Stimulated activated CD8-positive, alpha-beta memory T cell treated with anti-CD3 and anti-CD28 coated beads, Interleukin-7, amount 100 ng/mL, for 24 hours (primary cell): Measurements from ENCODE around the gene PPP6R1.
A peak's percentile ranks its signal among the peaks of the same experiment; 100 is the strongest.

Source experiments
- DNase-seq: peaks from one replicate; pipeline ENCODE4 v3.0.0-alpha.2; 2020; ENCODE audit warnings: low read depth

Gene PPP6R1

GRCh38 chr19:55257461-55258420 lies 1.1 kb downstream of the PPP6R1 start:
- DNase-seq = no peak

GRCh38 chr19:55256562-55257460 lies 2.0 kb downstream of the PPP6R1 start:
- DNase-seq = no peak

GRCh38 chr19:55255618-55256423 lies 3.0 kb downstream of the PPP6R1 start:
- DNase-seq = no peak

GRCh38 chr19:55254625-55254977 lies 4.2 kb downstream of the PPP6R1 start:
- DNase-seq = no peak

- DNase-seq = peak; percentile 27
Measured at GRCh38 chr19:55253842-55254624, 4.8 kb downstream of the PPP6R1 start.

GRCh38 chr19:55252760-55253663 lies 5.8 kb downstream of the PPP6R1 start:
- no peak for DNase-seq

- no peak for DNase-seq
Measured at GRCh38 chr19:55251341-55252081, 7.3 kb downstream of the PPP6R1 start.

- no peak for DNase-seq
Measured at GRCh38 chr19:55250262-55251036, 8.4 kb downstream of the PPP6R1 start.

GRCh38 chr19:55249841-55250240 lies 9.0 kb downstream of the PPP6R1 start:
- DNase-seq = no peak

GRCh38 chr19:55248704-55249103 lies 10.1 kb downstream of the PPP6R1 start:
- no peak for DNase-seq

- no peak for DNase-seq
Measured at GRCh38 chr19:55248166-55248675, 10.6 kb downstream of the PPP6R1 start.

GRCh38 chr19:55247621-55248099 lies 11.2 kb downstream of the PPP6R1 start:
- no peak for DNase-seq

- no peak for DNase-seq
Measured at GRCh38 chr19:55246462-55247451, 12.1 kb downstream of the PPP6R1 start.

- no peak for DNase-seq
Measured at GRCh38 chr19:55245236-55245904, 13.4 kb downstream of the PPP6R1 start.

- no peak for DNase-seq
Measured at GRCh38 chr19:55244004-55244680, 14.7 kb downstream of the PPP6R1 start.

GRCh38 chr19:55242517-55242916 lies 16.3 kb downstream of the PPP6R1 start:
- no peak for DNase-seq
